Psoas muscle (tissue), 8 donors: ENCODE measurements around the gene HYLS1. TPM values are rescaled to one million over a fixed set of nuclear protein-coding genes. Genes with fewer than 3 reads are reported as not detected.

Source experiments
- ATAC-seq, 4 donors: fragments of 200-7000 bp; cut with Tn5 transposase; one replicate each; pipeline ENCODE4 v1.9.1; 2020; ENCODE audit warnings: moderate library complexity in 3 of 4, mild to moderate bottlenecking in 2 of 4
- DNase-seq, 2 donors: peaks; one replicate each; pipeline ENCODE4 v3.0.0-alpha.2; 2020
- H3K27ac ChIP-seq: fragments of 200-600 bp; one replicate; pipeline ENCODE4 v1.8.0; 2022
- H3K27me3 ChIP-seq, 3 donors: fragments of 200-600 bp in 1 of 3; one replicate each; pipeline versions ENCODE4 v1.6.1 to v1.8.0; 2013 to 2022; ENCODE audit warnings: low read length in 2 of 3, mild to moderate bottlenecking in 2 of 3, moderate library complexity in 1 of 3; ENCODE audit not compliant: insufficient read depth in 3 of 3
- H3K36me3 ChIP-seq, 2 donors: fragments of 200-600 bp in 1 of 2; one replicate each; pipeline versions ENCODE4 v1.6.1 to v1.8.0; 2013 to 2022; ENCODE audit warnings: low read depth in 1 of 2, mild to moderate bottlenecking in 1 of 2, moderate library complexity in 1 of 2; ENCODE audit not compliant: insufficient read depth in 1 of 2
- H3K4me1 ChIP-seq: fragments of 200-600 bp; one replicate; pipeline ENCODE4 v1.8.0; 2022
- H3K4me3 ChIP-seq: fragments of 200-600 bp; one replicate; pipeline ENCODE4 v1.8.0; 2022; ENCODE audit warnings: mild to moderate bottlenecking
- H3K9me3 ChIP-seq: fragments of 200-600 bp; one replicate; pipeline ENCODE4 v1.8.0; 2022
- CTCF ChIP-seq: fragments of 200-600 bp; IDR thresholded peaks from one replicate; pipeline ENCODE4 v1.8.0; 2022; ENCODE audit warnings: antibody characterized with exemption
- WGBS, 3 donors: extraction: QIAGEN DNeasy Blood & Tissue Kit; methylation state at CpG; one replicate each; pipeline versions ENCODE4 v1.1.6 to v1.1.7; 2013; 5-methylcytosine and 5-hydroxymethylcytosine counted together
- intact Hi-C, 2 donors: fragments of 100-400 bp; cut with DNase I; formaldehyde crosslinking; loops; one replicate each; pipeline versions ENCODE4 v1.11.0 to v1.14.2; 2022
- polyA plus RNA-seq, 3 donors: library from polyadenylated mRNA; stranded (reverse); fragments of 200-250 nt; gene quantifications; one replicate each; pipeline ENCODE4 v1.2.3, GENCODE V29; 2013
- total RNA-seq, 4 donors: library from RNA; stranded (reverse); fragmentation: NEBNext Ultra II Directional in 2 of 4; extraction: Animal tissue kit (Norgen Biotek cat#: 25700) in 2 of 4; gene quantifications; one replicate each; pipeline versions ENCODE4 v1.2.1 to v1.2.4, GENCODE V29; 2021 to 2023
- donor health status: healthy with polysubstance abuse.
- donor health status: DM: no; HTN: no; CAD: no; lungs with moderate emphysema.
- donor health status: Bipolar disorder and iron deficiency.
- donor health status: healthy.
- donor health status: DM: yes; HTN: yes; CAD: no.
- donor health status: DM: no; HTN: no; CAD: no.
- donor health status: DM: no; HTN: no; CAD: no.
- donor health status: DM: yes; HTN: yes; CAD: no.

The HYLS1 gene
- total and polyA plus RNA-seq, 7 donors: 1.8 to 7.2 (median 3.8) TPM

- 94 to 98% (median 96%) methylated on average over 8 of the region's 8 CpGs for WGBS, 3 donors
- Histone ChIP-seq H3K9me3 (no peaks in the 10 kb centered on the region), H3K36me3 (no peaks in the 10 kb centered on the region), H3K4me1 (no peaks in the 10 kb centered on the region), H3K4me3 (no peak overlapping the region), H3K27me3 (no peaks in the 10 kb centered on the region), H3K27ac (no peak overlapping the region)
- no peak for ATAC-seq
- no peak for DNase-seq
- TF ChIP-seq CTCF: no peak
- intact Hi-C loops: no loop called here
Measured at GRCh38 chr11:125934473-125934872, 47.0 kb downstream of the HYLS1 start.

GRCh38 chr11:125935056-125935455, 47.6 kb downstream of the HYLS1 start:
- no peaks in the 10 kb centered on the region for H3K9me3 ChIP-seq
- no peaks in the 10 kb centered on the region for H3K4me1 ChIP-seq
- 98 to 100% (median 99%) methylated on average over 2 of the region's 2 CpGs for WGBS, 3 donors
- H3K27ac ChIP-seq: no peak overlapping the region
- no peak overlapping the region for H3K4me3 ChIP-seq
- no peak for ATAC-seq
- no peak for TF ChIP-seq CTCF
- no peaks in the 10 kb centered on the region for H3K27me3 ChIP-seq
- no peak for DNase-seq
- no peaks in the 10 kb centered on the region for H3K36me3 ChIP-seq
- intact Hi-C loops: no loop called here

DNA sequence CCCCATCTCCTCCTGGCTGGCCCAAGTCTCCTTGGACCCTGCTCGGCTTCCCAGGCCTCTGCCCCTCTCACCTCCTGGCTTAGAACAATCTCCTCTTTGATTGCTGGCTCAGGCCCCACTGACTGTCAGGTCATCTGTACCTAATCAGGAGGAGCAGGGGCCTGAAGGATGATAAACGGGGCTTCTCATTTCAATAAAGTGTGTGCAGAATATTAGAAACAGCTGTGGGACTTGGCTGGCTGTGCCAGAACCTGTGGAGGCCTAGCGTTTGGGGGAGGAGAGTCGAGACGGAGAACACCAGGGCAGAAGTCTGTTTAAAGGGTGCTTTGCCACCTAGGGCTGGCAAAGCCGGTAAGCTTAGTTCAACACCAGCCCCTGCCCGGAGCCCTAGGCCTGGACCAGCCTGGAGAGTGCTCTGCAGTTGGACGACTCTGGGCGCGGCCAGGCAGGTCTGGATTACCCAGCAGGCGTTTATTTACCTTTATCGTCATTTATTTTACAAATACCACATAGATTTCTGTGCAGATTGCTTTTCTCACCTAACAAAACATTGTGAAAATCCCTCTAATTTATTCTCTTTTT, 48.2 kb downstream of the HYLS1 start:
- intact Hi-C loops: no loop called here
- Histone ChIP-seq H3K27me3 (no peaks in the 10 kb centered on the region), H3K36me3 (no peaks in the 10 kb centered on the region), H3K4me1 (no peaks in the 10 kb centered on the region), H3K4me3 (no peak overlapping the region), H3K9me3 (no peaks in the 10 kb centered on the region), H3K27ac (no peak overlapping the region)
- 58 to 60% (median 60%) methylated on average over 12 of the region's 12 CpGs for WGBS, 3 donors
- ATAC-seq (no peak), DNase-seq (no peak)
- no peak for TF ChIP-seq CTCF

DNA sequence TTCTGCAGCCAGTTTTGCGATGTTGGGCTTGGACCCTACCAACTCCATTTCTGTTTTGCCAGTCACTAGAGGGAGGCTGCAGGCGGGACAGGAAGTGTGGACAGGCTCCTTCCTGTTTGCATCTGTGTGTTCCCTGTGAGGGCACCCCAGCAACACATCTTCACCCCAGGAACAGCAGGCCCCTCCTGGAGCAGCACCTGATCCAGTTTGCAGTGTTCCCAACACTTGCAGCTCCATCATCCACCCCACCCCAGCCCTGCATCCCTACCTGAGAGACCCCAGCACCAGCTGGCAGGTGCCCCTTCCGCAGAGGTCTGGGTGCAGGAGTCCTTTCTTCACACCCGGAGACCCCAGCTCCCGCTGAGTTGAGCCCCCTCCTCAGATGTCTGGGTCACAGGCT, 51.0 kb downstream of the HYLS1 start:
- 88 to 95% (median 91%) methylated on average over 5 of the region's 5 CpGs for whole genome bisulfite sequencing, 3 donors
- no peak for TF ChIP-seq CTCF
- Histone ChIP-seq H3K4me3 (no peak overlapping the region), H3K27ac (no peak overlapping the region), H3K27me3 (no peaks in the 10 kb centered on the region), H3K4me1 (no peaks in the 10 kb centered on the region), H3K9me3 (no peaks in the 10 kb centered on the region), H3K36me3 (no peaks in the 10 kb centered on the region)
- intact Hi-C loops: no loop called here
- no peak for ATAC-seq
- DNase-seq: no peak

- no peak for ATAC-seq
- Histone ChIP-seq H3K9me3 (no peaks in the 10 kb centered on the region), H3K36me3 (no peaks in the 10 kb centered on the region), H3K27me3 (no peaks in the 10 kb centered on the region), H3K27ac (no peak overlapping the region), H3K4me1 (no peaks in the 10 kb centered on the region), H3K4me3 (no peak overlapping the region)
- no peak for TF ChIP-seq CTCF
- 31 to 45% (median 37%) methylated on average over 4 of the region's 4 CpGs for WGBS, 3 donors
- no peak for DNase-seq
- intact Hi-C loops: no loop called here
Measured at GRCh38 chr11:125939081-125939521, 51.6 kb downstream of the HYLS1 start.
